ENCODE measurements around the gene CA9.

CA9 gene

GRCh38 chr9:35685506-35685905 lies 11.8 kb downstream of the CA9 start:
- peaks cover 21% of the 10 kb centered on the region for H3K4me1 ChIP-seq (ENCODE audit: insufficient read depth, low read length)
- no peak overlapping the region for H3K4me2 ChIP-seq (ENCODE audit: insufficient read depth, low read length)
- no peak overlapping the region for H3K27ac ChIP-seq (ENCODE audit: low read length)
- no peaks in the 10 kb centered on the region for H3K27me3 ChIP-seq (ENCODE audit: insufficient read depth, low read length, poor library complexity)
- TF ChIP-seq CTCF (IDR thresholded peaks at IDR 0.05; ENCODE audit: borderline replicate concordance, extremely low read depth, low read length, poor library complexity, severe bottlenecking) (no peak), EZH2 (IDR thresholded peaks at IDR 0.05; ENCODE audit: borderline replicate concordance, low read depth, low read length, severe bottlenecking) (no peak)
- H3K9ac ChIP-seq (ENCODE audit: low read depth, low read length), result no peak overlapping the region
- H3K36me3 ChIP-seq (ENCODE audit: insufficient read depth, low read length), result peaks cover 48% of the 10 kb centered on the region
- H3K79me2 ChIP-seq (ENCODE audit: insufficient read depth, low read length), result peaks cover 5% of the 10 kb centered on the region
- ATAC-seq (ENCODE audit: insufficient read depth, low read depth), result no peak
- H3K9me3 ChIP-seq (ENCODE audit: insufficient read depth, low read length, severe bottlenecking), result no peaks in the 10 kb centered on the region
- no peaks in the 10 kb centered on the region; the same call in 1 of the 2 replicates for H4K20me1 ChIP-seq (ENCODE audit: insufficient read depth, low read length)
- H2AFZ ChIP-seq (ENCODE audit: low read depth, low read length), result no peak overlapping the region
- H3K4me3 ChIP-seq (ENCODE audit: low read depth in 1 of 2, low read length in 2 of 2), result no peak overlapping the region
- DNase-seq, result no peak

- no peak overlapping the region for H3K4me3 ChIP-seq (ENCODE audit: low read depth in 1 of 2, low read length in 2 of 2)
- no peaks in the 10 kb centered on the region for H3K9me3 ChIP-seq (ENCODE audit: insufficient read depth, low read length, severe bottlenecking)
- DNase-seq (no peak), ATAC-seq (ENCODE audit: insufficient read depth, low read depth) (no peak)
- no peak overlapping the region for H3K4me2 ChIP-seq (ENCODE audit: insufficient read depth, low read length)
- no peak for TF ChIP-seq EZH2 (IDR thresholded peaks at IDR 0.05; ENCODE audit: borderline replicate concordance, low read depth, low read length, severe bottlenecking)
- TF ChIP-seq CTCF (IDR thresholded peaks at IDR 0.05; ENCODE audit: borderline replicate concordance, extremely low read depth, low read length, poor library complexity, severe bottlenecking), result no peak
- H3K36me3 ChIP-seq (ENCODE audit: insufficient read depth, low read length), result peaks cover 48% of the 10 kb centered on the region
- peaks cover 5% of the 10 kb centered on the region for H3K79me2 ChIP-seq (ENCODE audit: insufficient read depth, low read length)
- no peak overlapping the region for H3K9ac ChIP-seq (ENCODE audit: low read depth, low read length)
- no peak overlapping the region for H3K27ac ChIP-seq (ENCODE audit: low read length)
- H3K4me1 ChIP-seq (ENCODE audit: insufficient read depth, low read length), result peaks cover 27% of the 10 kb centered on the region
- no peak overlapping the region for H2AFZ ChIP-seq (ENCODE audit: low read depth, low read length)
- no peaks in the 10 kb centered on the region for H3K27me3 ChIP-seq (ENCODE audit: insufficient read depth, low read length, poor library complexity)
- H4K20me1 ChIP-seq (ENCODE audit: insufficient read depth, low read length), result no peaks in the 10 kb centered on the region; the same call in 1 of the 2 replicates
Measured at GRCh38 chr9:35686222-35687203, 12.8 kb downstream of the CA9 start.

GRCh38 chr9:35687306-35687705 lies 13.6 kb downstream of the CA9 start:
- Histone ChIP-seq H3K36me3 (ENCODE audit: insufficient read depth, low read length) (peaks cover 48% of the 10 kb centered on the region), H3K9ac (ENCODE audit: low read depth, low read length) (no peak overlapping the region), H3K9me3 (ENCODE audit: insufficient read depth, low read length, severe bottlenecking) (no peaks in the 10 kb centered on the region), H3K4me1 (ENCODE audit: insufficient read depth, low read length) (peaks cover 30% of the 10 kb centered on the region), H3K4me2 (ENCODE audit: insufficient read depth, low read length) (no peak overlapping the region), H4K20me1 (ENCODE audit: insufficient read depth, low read length) (no peaks in the 10 kb centered on the region), H2AFZ (ENCODE audit: low read depth, low read length) (no peak overlapping the region), H3K4me3 (ENCODE audit: low read depth in 1 of 2, low read length in 2 of 2) (no peak overlapping the region), H3K79me2 (ENCODE audit: insufficient read depth, low read length) (peaks cover 5% of the 10 kb centered on the region), H3K27me3 (ENCODE audit: insufficient read depth, low read length, poor library complexity) (no peaks in the 10 kb centered on the region), H3K27ac (ENCODE audit: low read length) (no peak overlapping the region)
- ATAC-seq (ENCODE audit: insufficient read depth, low read depth) (no peak), DNase-seq (no peak)
- no peak for TF ChIP-seq EZH2 (IDR thresholded peaks at IDR 0.05; ENCODE audit: borderline replicate concordance, low read depth, low read length, severe bottlenecking)

- Histone ChIP-seq H3K27me3 (ENCODE audit: insufficient read depth, low read length, poor library complexity) (no peaks in the 10 kb centered on the region), H3K27ac (ENCODE audit: low read length) (no peak overlapping the region), H3K79me2 (ENCODE audit: insufficient read depth, low read length) (peaks cover 5% of the 10 kb centered on the region), H3K4me2 (ENCODE audit: insufficient read depth, low read length) (no peak overlapping the region), H3K9ac (ENCODE audit: low read depth, low read length) (no peak overlapping the region), H3K4me1 (ENCODE audit: insufficient read depth, low read length) (peaks cover 30% of the 10 kb centered on the region), H3K9me3 (ENCODE audit: insufficient read depth, low read length, severe bottlenecking) (no peaks in the 10 kb centered on the region), H4K20me1 (ENCODE audit: insufficient read depth, low read length) (no peaks in the 10 kb centered on the region), H3K4me3 (ENCODE audit: low read depth in 1 of 2, low read length in 2 of 2) (no peak overlapping the region), H3K36me3 (ENCODE audit: insufficient read depth, low read length) (peaks cover 42% of the 10 kb centered on the region), H2AFZ (ENCODE audit: low read depth, low read length) (no peak overlapping the region)
- TF ChIP-seq CTCF (IDR thresholded peaks at IDR 0.05; ENCODE audit: borderline replicate concordance, extremely low read depth, low read length, poor library complexity, severe bottlenecking) (no peak), EZH2 (IDR thresholded peaks at IDR 0.05; ENCODE audit: borderline replicate concordance, low read depth, low read length, severe bottlenecking) (no peak)
- no peak for ATAC-seq (ENCODE audit: insufficient read depth, low read depth)
- DNase-seq, result no peak
Measured at GRCh38 chr9:35687972-35688557, 14.3 kb downstream of the CA9 start.
